ENCODE results near the gene TMEM170A. TPM values are rescaled to one million over a fixed set of nuclear protein-coding genes. Genes with fewer than 3 reads are reported as not detected.

TMEM170A gene
- total RNA-seq, 1 experiment from 2014 or later, result 34.5 TPM

GRCh38 chr16:75476817-75477216 is 12.3 kb upstream of the TMEM170A start:
- no TSS peak for BruUV-seq (replicated peaks)
- intact Hi-C loops (cut with micrococcal nuclease), result no loop called here
- Histone ChIP-seq H3K27me3 (ENCODE audit: insufficient read depth, low read length) (no peaks in the 10 kb centered on the region), H2AFZ (ENCODE audit: low read depth, low read length, poor library complexity, severe bottlenecking) (no peak overlapping the region), H3K4me1 (ENCODE audit: control insufficient read depth in 1 of 2, insufficient read depth in 2 of 2, low read length in 2 of 2) (peaks cover 3 to 27% of the 10 kb centered on the region in 2 experiments; a peak in 3 of 4 replicates), H3K4me3 (replicated peaks in 1 of 2; ENCODE audit: low read depth in 1 of 2, low read length in 2 of 2) (no peak overlapping the region), H3K27ac (ENCODE audit: low read depth, low read length) (no peak overlapping the region), H3K79me2 (ENCODE audit: insufficient read depth, low read length) (no peaks in the 10 kb centered on the region), H4K20me1 (ENCODE audit: insufficient read depth) (no peaks in the 10 kb centered on the region), H3K9ac (ENCODE audit: low read length) (no peak overlapping the region), H3K9me3 (ENCODE audit: control insufficient read depth in 1 of 2, insufficient read depth in 1 of 2, low read depth in 1 of 2, low read length in 2 of 2) (no peaks in the 10 kb centered on the region), H3K36me3 (ENCODE audit: control insufficient read depth in 1 of 2, insufficient read depth in 2 of 2, low read length in 2 of 2) (no peaks in the 10 kb centered on the region), H3K4me2 (ENCODE audit: low read length) (0 out of 2 replicates have a peak overlapping the region, but pooled peaks have one; percentile 4), H3K9me2 (ENCODE audit: insufficient read depth) (no peaks in the 10 kb centered on the region)
- no peak for DNase-seq (ENCODE audit: low read depth, low spot score)
- POLR2A ChIA-PET, result no interaction called here
- no peak for ATAC-seq
- CTCF ChIA-PET, result interaction anchor here (0.6 to 1.0 kb wide), 2 partner anchors 11 to 74 kb away, joined by 3 read pairs; no protein-coding TSS in a partner anchor
- RAD21 ChIA-PET (ENCODE audit: low non-redundant PET in 1 of 2, low total read pairs in 2 of 2, uncharacterized antibody in 2 of 2, unreplicated experiment in 2 of 2), result no interaction called here
- TF ChIP-seq YY1 (IDR thresholded peaks at IDR 0.05; ENCODE audit: extremely low read depth, insufficient replicate concordance, low read depth, low read length) (no peak), ZFX (IDR thresholded peaks at IDR 0.05) (no peak), CBX3 (IDR thresholded peaks at IDR 0.05; ENCODE audit: low read depth) (no peak)

GRCh38 chr16:75475420-75475847 is 10.9 kb upstream of the TMEM170A start:
- ChIA-PET POLR2A (no interaction called here), RAD21 (ENCODE audit: low non-redundant PET in 1 of 2, low total read pairs in 2 of 2, uncharacterized antibody in 2 of 2, unreplicated experiment in 2 of 2) (no interaction called here), CTCF (no interaction called here)
- intact Hi-C loops (cut with micrococcal nuclease), result no loop called here
- H4K20me1 ChIP-seq (ENCODE audit: insufficient read depth), result no peaks in the 10 kb centered on the region
- H3K4me1 ChIP-seq (ENCODE audit: control insufficient read depth in 1 of 2, insufficient read depth in 2 of 2, low read length in 2 of 2), result peaks cover 3 to 21% of the 10 kb centered on the region in 2 experiments; a peak in 2 of 4 replicates
- no peaks in the 10 kb centered on the region for H3K9me3 ChIP-seq (ENCODE audit: control insufficient read depth in 1 of 2, insufficient read depth in 1 of 2, low read depth in 1 of 2, low read length in 2 of 2)
- no peak overlapping the region for H3K4me3 ChIP-seq (replicated peaks in 1 of 2; ENCODE audit: low read depth in 1 of 2, low read length in 2 of 2)
- H3K9ac ChIP-seq (ENCODE audit: low read length), result no peak overlapping the region
- DNase-seq (ENCODE audit: low read depth, low spot score) (no peak), ATAC-seq (no peak)
- H3K79me2 ChIP-seq (ENCODE audit: insufficient read depth, low read length), result no peaks in the 10 kb centered on the region
- no peaks in the 10 kb centered on the region for H3K36me3 ChIP-seq (ENCODE audit: control insufficient read depth in 1 of 2, insufficient read depth in 2 of 2, low read length in 2 of 2)
- no peak overlapping the region for H2AFZ ChIP-seq (ENCODE audit: low read depth, low read length, poor library complexity, severe bottlenecking)
- no peaks in the 10 kb centered on the region for H3K9me2 ChIP-seq (ENCODE audit: insufficient read depth)
- TF ChIP-seq ZBTB33 (IDR thresholded peaks at IDR 0.05; ENCODE audit: extremely low read depth, insufficient replicate concordance, low read length) (no peak), CTCF (IDR thresholded peaks at IDR 0.05 in 2 of 3, conservative IDR thresholded peaks at IDR 0.05 in 1 of 3; ENCODE audit: borderline replicate concordance in 1 of 3, insufficient read depth in 1 of 3, low read depth in 2 of 3, low read length in 2 of 3) (no peak), ZFX (IDR thresholded peaks at IDR 0.05) (no peak), ELF1 (IDR thresholded peaks at IDR 0.05; ENCODE audit: borderline replicate concordance, low read depth) (no peak), ZNF274 (IDR thresholded peaks at IDR 0.05; ENCODE audit: low read depth, low read length) (no peak), YY1 (IDR thresholded peaks at IDR 0.05; ENCODE audit: extremely low read depth, insufficient replicate concordance, low read depth, low read length) (no peak), CBX3 (IDR thresholded peaks at IDR 0.05; ENCODE audit: low read depth) (no peak), FOSL1 (IDR thresholded peaks at IDR 0.05; ENCODE audit: low read depth) (no peak), EZH2phosphoT487 (IDR thresholded peaks at IDR 0.05; ENCODE audit: borderline replicate concordance) (no peak), EGR1 (IDR thresholded peaks at IDR 0.05; ENCODE audit: low read depth) (no peak)
- TF ChIP-seq, protein P1, sequence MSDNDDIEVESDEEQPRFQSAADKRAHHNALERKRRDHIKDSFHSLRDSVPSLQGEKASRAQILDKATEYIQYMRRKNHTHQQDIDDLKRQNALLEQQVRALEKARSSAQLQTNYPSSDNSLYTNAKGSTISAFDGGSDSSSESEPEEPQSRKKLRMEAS (IDR thresholded peaks at IDR 0.05), result no peak
- H3K27me3 ChIP-seq (ENCODE audit: insufficient read depth, low read length), result no peaks in the 10 kb centered on the region
- no peak overlapping the region for H3K27ac ChIP-seq (ENCODE audit: low read depth, low read length)
- no peak overlapping the region for H3K4me2 ChIP-seq (ENCODE audit: low read length)
- no TSS peak for BruUV-seq (replicated peaks)

Measured in HCT116 (cell line).